ENCODE measurements around the gene TTC7B. TPM values are rescaled to one million over a fixed set of nuclear protein-coding genes. Genes with fewer than 3 reads are reported as not detected.
A peak's percentile ranks its signal among the peaks of the same experiment; 100 is the strongest.

Gene TTC7B
- total and polyA plus RNA-seq, 2 experiments from 2014 or later = 5.2 to 28.2 TPM

DNA sequence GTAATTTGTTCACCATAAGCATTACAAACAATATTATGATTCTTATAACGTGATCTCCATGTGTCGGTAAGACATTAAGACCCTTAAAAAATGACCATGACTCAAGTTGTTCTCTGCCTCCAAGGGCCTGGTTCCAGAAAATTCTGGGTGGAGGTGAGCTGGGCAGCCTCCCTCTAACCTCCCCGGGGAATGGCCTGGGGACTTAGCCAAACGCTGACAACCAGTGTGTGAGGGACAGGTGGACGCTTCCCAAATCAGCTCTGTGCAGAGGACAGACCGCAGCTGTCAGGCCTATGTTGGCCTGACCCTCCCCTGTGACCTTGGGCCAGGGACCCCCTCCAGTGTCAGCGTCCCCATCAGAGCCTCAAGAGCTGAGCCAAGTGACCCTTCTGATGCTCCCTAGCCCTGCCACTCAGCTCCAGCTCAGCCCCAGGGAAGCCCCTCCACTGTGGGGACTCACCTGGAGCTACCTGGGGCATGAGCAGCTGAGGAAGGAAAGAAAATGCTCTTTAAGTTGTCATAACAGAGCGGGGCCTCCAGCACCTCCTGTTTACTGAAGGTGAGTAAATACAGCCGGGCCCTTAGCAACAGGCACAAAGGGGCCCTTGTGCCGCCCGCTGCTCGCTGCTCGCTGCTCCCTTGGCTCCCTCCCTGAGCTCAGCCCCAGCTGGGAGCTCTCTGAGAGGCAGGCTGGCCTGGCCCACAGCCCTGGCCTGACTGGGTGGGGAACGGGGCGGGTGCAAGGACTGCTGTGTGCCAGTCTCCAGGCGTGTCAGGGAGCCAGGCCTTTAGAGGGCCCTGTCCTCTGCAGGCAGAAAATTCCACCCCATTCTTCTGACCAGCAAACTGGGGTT, 302.8 kb downstream of the TTC7B start:
- 36% methylated on average over 16 of the region's 16 CpGs for WGBS, 2 experiments (ENCODE audit: low coverage in 1 of 2, low lambda C conversion rate in 2 of 2, missing lambda C conversion rate in 2 of 2)
- Histone ChIP-seq H3K4me3 (no peak overlapping the region), H3K9ac (no peak overlapping the region), H3K79me2 (ENCODE audit: insufficient read depth) (no peaks in the 10 kb centered on the region), H3K4me2 (ENCODE audit: unreplicated experiment) (no peak overlapping the region), H4K20me1 (ENCODE audit: insufficient read depth) (no peaks in the 10 kb centered on the region), H3F3A (ENCODE audit: insufficient read depth) (no peaks in the 10 kb centered on the region), H3K27me3 (replicated peaks; ENCODE audit: insufficient read depth) (peaks cover 7% of the 10 kb centered on the region; the same call in 1 of the 2 replicates), H3K9me3 (ENCODE audit: low read depth) (no peaks in the 10 kb centered on the region), H3K4me1 (ENCODE audit: insufficient read depth) (no peaks in the 10 kb centered on the region), H3K9me2 (ENCODE audit: insufficient read depth) (no peaks in the 10 kb centered on the region), H3K36me3 (ENCODE audit: low read depth) (no peaks in the 10 kb centered on the region), H3K27ac (no peak overlapping the region), H2AFZ (no peak overlapping the region)
- in situ Hi-C loops (cut with MboI) = no loop called here
- DNase-seq = peak; percentile 39
- TF ChIP-seq EZH2phosphoT487 (IDR thresholded peaks at IDR 0.05; ENCODE audit: insufficient read depth, low read depth) (no peak), EZH2 (IDR thresholded peaks at IDR 0.05; ENCODE audit: insufficient read depth, poor library complexity, severe bottlenecking) (no peak)

- H3K79me2 ChIP-seq (ENCODE audit: insufficient read depth) = no peaks in the 10 kb centered on the region
- no peaks in the 10 kb centered on the region for H3K9me3 ChIP-seq (ENCODE audit: low read depth)
- H3K36me3 ChIP-seq (ENCODE audit: low read depth) = no peaks in the 10 kb centered on the region
- in situ Hi-C loops (cut with MboI) = no loop called here
- TF ChIP-seq EZH2 (IDR thresholded peaks at IDR 0.05; ENCODE audit: insufficient read depth, poor library complexity, severe bottlenecking) (no peak), EZH2phosphoT487 (IDR thresholded peaks at IDR 0.05; ENCODE audit: insufficient read depth, low read depth) (no peak)
- no peak overlapping the region for H3K9ac ChIP-seq
- no peak for DNase-seq
- H3K27me3 ChIP-seq (replicated peaks; ENCODE audit: insufficient read depth) = peaks cover 11% of the 10 kb centered on the region; the same call in 1 of the 2 replicates
- H3K4me2 ChIP-seq (ENCODE audit: unreplicated experiment) = no peak overlapping the region
- no peak overlapping the region for H3K27ac ChIP-seq
- H3K9me2 ChIP-seq (ENCODE audit: insufficient read depth) = no peaks in the 10 kb centered on the region
- no peak overlapping the region for H3K4me3 ChIP-seq
- H2AFZ ChIP-seq = no peak overlapping the region
- H3F3A ChIP-seq (ENCODE audit: insufficient read depth) = no peaks in the 10 kb centered on the region
- H3K4me1 ChIP-seq (ENCODE audit: insufficient read depth) = no peaks in the 10 kb centered on the region
- 68% methylated on average over 10 of the region's 10 CpGs for whole genome bisulfite sequencing, 2 experiments (ENCODE audit: low coverage in 1 of 2, low lambda C conversion rate in 2 of 2, missing lambda C conversion rate in 2 of 2)
- no peaks in the 10 kb centered on the region for H4K20me1 ChIP-seq (ENCODE audit: insufficient read depth)
These were observed 303.8 kb downstream of the TTC7B start for GRCh38 chr14:90512329-90512991.

- Histone ChIP-seq H3K4me3 (no peak overlapping the region), H3K27ac (no peak overlapping the region), H3K9me2 (ENCODE audit: insufficient read depth) (no peaks in the 10 kb centered on the region), H3K9me3 (ENCODE audit: low read depth) (no peaks in the 10 kb centered on the region), H3K79me2 (ENCODE audit: insufficient read depth) (no peaks in the 10 kb centered on the region), H3K4me2 (ENCODE audit: unreplicated experiment) (no peak overlapping the region), H3F3A (ENCODE audit: insufficient read depth) (no peaks in the 10 kb centered on the region), H4K20me1 (ENCODE audit: insufficient read depth) (no peaks in the 10 kb centered on the region), H3K9ac (no peak overlapping the region), H3K36me3 (ENCODE audit: low read depth) (no peaks in the 10 kb centered on the region), H3K4me1 (ENCODE audit: insufficient read depth) (no peaks in the 10 kb centered on the region), H2AFZ (no peak overlapping the region), H3K27me3 (replicated peaks; ENCODE audit: insufficient read depth) (peaks cover 11% of the 10 kb centered on the region; the same call in 1 of the 2 replicates)
- WGBS, 2 experiments (ENCODE audit: low coverage in 1 of 2, low lambda C conversion rate in 2 of 2, missing lambda C conversion rate in 2 of 2) = 57 to 58% methylated on average over 9 of the region's 9 CpGs
- in situ Hi-C loops (cut with MboI) = no loop called here
- no peak for DNase-seq
- TF ChIP-seq EZH2 (IDR thresholded peaks at IDR 0.05; ENCODE audit: insufficient read depth, poor library complexity, severe bottlenecking) (no peak), EZH2phosphoT487 (IDR thresholded peaks at IDR 0.05; ENCODE audit: insufficient read depth, low read depth) (no peak)
These were observed 304.4 kb downstream of the TTC7B start for GRCh38 chr14:90511795-90512328.

- Histone ChIP-seq H4K20me1 (ENCODE audit: insufficient read depth) (no peaks in the 10 kb centered on the region), H3K79me2 (ENCODE audit: insufficient read depth) (no peaks in the 10 kb centered on the region), H3K4me2 (ENCODE audit: unreplicated experiment) (no peak overlapping the region), H3K4me3 (no peak overlapping the region), H3K9me3 (ENCODE audit: low read depth) (no peaks in the 10 kb centered on the region), H3K9ac (no peak overlapping the region), H2AFZ (no peak overlapping the region), H3F3A (ENCODE audit: insufficient read depth) (no peaks in the 10 kb centered on the region), H3K27me3 (replicated peaks; ENCODE audit: insufficient read depth) (peaks cover 11% of the 10 kb centered on the region; the same call in 1 of the 2 replicates), H3K36me3 (ENCODE audit: low read depth) (no peaks in the 10 kb centered on the region), H3K4me1 (ENCODE audit: insufficient read depth) (no peaks in the 10 kb centered on the region), H3K9me2 (ENCODE audit: insufficient read depth) (no peaks in the 10 kb centered on the region), H3K27ac (no peak overlapping the region)
- 78 to 84% methylated on average over 4 of the region's 4 CpGs for WGBS, 2 experiments (ENCODE audit: low coverage in 1 of 2, low lambda C conversion rate in 2 of 2, missing lambda C conversion rate in 2 of 2)
- no peak for DNase-seq
- in situ Hi-C loops (cut with MboI) = no loop called here
- no peak for TF ChIP-seq EZH2phosphoT487 (IDR thresholded peaks at IDR 0.05; ENCODE audit: insufficient read depth, low read depth)
- TF ChIP-seq EZH2 (IDR thresholded peaks at IDR 0.05; ENCODE audit: insufficient read depth, poor library complexity, severe bottlenecking) = no peak
These were observed 305.0 kb downstream of the TTC7B start for GRCh38 chr14:90511252-90511651.
